HL-60/S4 treated with phorbol 12-myristate 13-acetate at 8.2 ng/mL for 4 days and 3 days (cell line): ENCODE measurements around the gene ZNF579.
"Not testable (repeated sequence)": the region's sequence is repeated elsewhere in the genome, so short reads cannot be mapped to it uniquely, and the experiment has no call there.

Experiments
- in situ Hi-C: fragments of 300-500 bp; cut with MboI; formaldehyde crosslinking; loops from 2 replicates; pipeline ENCODE4 v1.15.0; 2022; ENCODE audit warnings: low sequenced_read_pairs

ZNF579 gene

GRCh38 chr19:55597501-55597921 lies 16.9 kb upstream of the ZNF579 start:
- in situ Hi-C loops = no loop called here

GRCh38 chr19:55596304-55596703 lies 15.7 kb upstream of the ZNF579 start:
- in situ Hi-C loops = no loop called here

GRCh38 chr19:55594996-55595545 lies 14.4 kb upstream of the ZNF579 start:
- in situ Hi-C loops = no loop called here

- in situ Hi-C loops = no loop called here
Observed at GRCh38 chr19:55593096-55593772, 12.6 kb upstream of the ZNF579 start.

- in situ Hi-C loops = no loop called here
Observed at GRCh38 chr19:55592391-55593090, 11.9 kb upstream of the ZNF579 start.

- in situ Hi-C loops = no loop called here
Observed at GRCh38 chr19:55591555-55591954, 10.9 kb upstream of the ZNF579 start.

GRCh38 chr19:55590617-55591016 lies 10.0 kb upstream of the ZNF579 start:
- in situ Hi-C loops = no loop called here

- in situ Hi-C loops = no loop called here
Observed at GRCh38 chr19:55590109-55590508, 9.5 kb upstream of the ZNF579 start.

GRCh38 chr19:55588738-55589137 lies 8.1 kb upstream of the ZNF579 start:
- in situ Hi-C loops = no loop called here

- in situ Hi-C loops = no loop called here
Observed at GRCh38 chr19:55586976-55587668, 6.5 kb upstream of the ZNF579 start.

GRCh38 chr19:55585658-55586339 lies 5.2 kb upstream of the ZNF579 start:
- in situ Hi-C loops = no loop called here

GRCh38 chr19:55584871-55585270 lies 4.2 kb upstream of the ZNF579 start:
- in situ Hi-C loops = no loop called here

GRCh38 chr19:55583897-55584296 lies 3.2 kb upstream of the ZNF579 start:
- in situ Hi-C loops = not testable (repeated sequence)

GRCh38 chr19:55582284-55582683 lies 1.6 kb upstream of the ZNF579 start:
- in situ Hi-C loops = not testable (repeated sequence)

GRCh38 chr19:55581823-55582223 lies 1.2 kb upstream of the ZNF579 start:
- in situ Hi-C loops = no loop called here

- in situ Hi-C loops = no loop called here
Observed at GRCh38 chr19:55581145-55581822, 636 bp upstream of the ZNF579 start.

GRCh38 chr19:55579766-55580621 lies 654 bp downstream of the ZNF579 start:
- in situ Hi-C loops = no loop called here

- in situ Hi-C loops = no loop called here
Observed at GRCh38 chr19:55578761-55579747, 1.6 kb downstream of the ZNF579 start.
